ENCODE results near the gene PAX2.

The PAX2 gene

GRCh38 chr10:100724531-100725027 lies 20.8 kb upstream of the PAX2 start:
- no peak for DNase-seq (ENCODE audit: low read depth, low spot score)

- DNase-seq (ENCODE audit: low read depth, low spot score): peak; percentile 40
These were observed 20.3 kb upstream of the PAX2 start for GRCh38 chr10:100725071-100725471.

DNA sequence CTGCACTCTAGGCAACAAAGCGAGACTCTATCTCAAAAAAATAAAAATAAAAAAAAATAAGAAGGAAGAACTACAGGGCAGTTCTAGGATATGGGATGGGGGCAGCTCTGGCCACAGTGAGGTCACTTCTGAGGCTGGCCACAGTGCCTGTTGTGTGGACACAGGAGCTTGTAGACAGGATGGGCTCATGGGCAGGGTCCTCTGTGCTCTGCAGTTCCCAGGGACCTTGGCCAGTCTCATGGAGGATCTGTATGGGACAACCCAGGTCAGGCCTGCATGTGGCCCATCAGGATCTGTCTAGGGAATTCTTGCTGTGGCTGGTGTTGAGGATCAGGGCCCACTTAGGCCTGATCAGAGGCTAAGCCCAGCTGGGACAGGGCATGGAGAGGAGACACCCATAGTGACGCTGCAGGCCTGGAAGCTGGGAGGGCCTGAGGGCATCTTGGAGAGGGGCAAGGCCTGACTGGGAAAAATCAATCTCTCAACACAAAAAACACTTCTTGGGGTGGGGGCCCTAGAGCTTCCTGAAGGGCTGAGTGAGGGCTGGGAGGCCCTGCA lies 19.4 kb upstream of the PAX2 start:
- no peak for DNase-seq (ENCODE audit: low read depth, low spot score)

DNA sequence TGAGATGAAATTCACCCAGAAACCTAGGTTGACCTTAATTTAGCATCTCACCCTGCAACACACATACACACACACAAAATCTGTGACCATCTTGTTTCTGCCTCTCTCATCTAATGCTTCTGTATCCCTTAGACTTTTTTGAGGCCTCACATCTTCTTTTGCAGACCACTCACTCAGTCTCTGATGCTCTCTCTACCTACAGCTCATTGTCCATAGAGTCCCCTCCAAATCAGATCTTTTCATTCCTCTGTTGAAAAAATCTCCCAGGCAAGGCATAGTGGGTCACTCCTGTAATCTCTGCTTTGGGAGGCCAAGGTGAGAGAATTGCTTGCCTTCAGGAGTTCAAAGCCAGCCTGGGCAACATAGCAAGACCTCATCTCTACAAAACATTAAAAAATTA lies 17.6 kb upstream of the PAX2 start:
- DNase-seq (ENCODE audit: low read depth, low spot score): no peak

DNA sequence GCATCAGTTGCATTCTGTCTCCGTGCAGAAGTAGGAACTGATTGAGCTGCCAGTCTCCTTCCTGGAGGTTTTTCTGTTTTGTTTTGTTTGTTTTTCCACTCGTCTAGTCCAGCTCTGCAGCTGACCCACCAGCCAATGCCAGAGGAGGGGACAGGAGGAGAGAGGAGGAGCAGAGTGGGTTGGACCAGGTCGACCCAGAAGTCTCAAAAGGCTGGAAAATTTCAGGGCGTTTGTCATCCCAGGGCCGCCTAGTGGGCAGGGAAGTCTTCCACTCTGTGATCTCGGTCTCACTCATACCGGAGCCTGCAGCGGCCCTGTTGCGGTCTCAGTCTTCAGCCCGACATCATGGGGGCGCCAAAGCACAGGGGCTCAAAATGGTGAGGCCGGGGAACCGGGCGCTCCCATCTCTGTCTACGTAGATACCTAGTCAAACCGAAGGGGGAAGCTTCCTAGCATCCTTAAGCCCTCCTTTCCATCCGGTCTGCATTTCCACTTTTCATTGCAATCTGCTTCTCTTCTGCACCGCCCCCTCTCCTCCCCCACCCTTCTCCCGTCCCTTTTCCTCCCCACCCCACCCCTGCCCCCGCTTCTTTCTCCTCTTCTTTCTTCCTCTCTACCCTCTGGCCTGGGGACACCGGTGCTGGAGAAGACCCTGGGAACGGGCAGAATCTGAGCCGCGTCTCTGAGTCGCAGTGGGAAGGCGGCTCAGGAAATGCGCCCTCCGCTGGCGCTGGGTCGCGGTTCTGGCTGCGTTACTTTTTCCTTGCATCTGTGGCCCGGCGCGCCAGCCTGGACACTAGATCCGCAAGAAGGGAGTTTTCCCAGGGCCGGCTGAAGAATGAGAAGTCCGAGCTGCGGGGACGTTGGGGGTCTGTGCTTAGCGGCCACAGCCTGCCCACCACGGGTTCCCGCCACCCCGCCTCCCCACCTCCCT lies 16.2 kb upstream of the PAX2 start:
- DNase-seq (ENCODE audit: low read depth, low spot score): peak; percentile 85

DNA sequence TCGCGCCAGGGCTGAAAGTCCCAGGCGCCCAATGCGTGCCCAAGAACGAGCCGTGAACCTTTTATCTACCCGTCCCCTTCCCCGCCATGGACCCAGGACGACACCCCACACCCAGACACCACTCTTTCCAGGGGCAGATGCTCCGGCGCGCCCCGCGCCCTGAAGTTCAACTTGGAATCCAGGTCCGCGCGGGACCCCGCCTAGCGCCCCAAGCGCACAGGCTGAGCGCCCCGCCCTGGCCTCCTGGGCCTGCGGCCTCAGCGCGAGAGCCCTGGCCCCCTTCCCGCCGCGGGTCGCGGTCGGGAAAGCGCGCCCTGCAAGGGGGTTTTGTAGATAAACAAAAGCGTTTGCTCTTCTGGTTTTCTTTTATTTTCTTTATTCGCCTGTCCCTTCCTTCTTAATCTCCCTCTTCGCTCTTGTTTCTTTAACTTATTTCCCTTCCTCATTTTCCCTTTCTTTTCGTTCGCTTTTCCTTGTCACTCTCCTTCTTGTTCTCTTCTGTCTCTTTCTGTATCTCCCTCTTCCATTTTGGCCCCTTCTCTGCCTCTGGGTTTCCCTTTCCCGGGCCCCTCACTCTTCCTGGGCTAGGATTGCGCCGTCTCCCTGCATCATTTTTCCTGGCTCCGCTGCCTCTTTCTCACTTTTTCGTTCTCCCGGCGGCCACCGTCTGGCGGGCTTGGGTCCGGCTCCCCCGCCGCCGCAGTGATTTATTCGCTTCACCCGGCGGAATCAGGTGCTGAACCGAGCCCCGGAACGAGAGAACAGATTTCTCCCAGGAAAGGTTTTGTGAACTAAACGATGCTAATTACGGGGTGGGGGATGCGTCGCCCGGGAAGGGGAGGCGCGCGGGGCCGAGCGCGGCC lies 15.3 kb upstream of the PAX2 start:
- DNase-seq (ENCODE audit: low read depth, low spot score): no peak

- peak; percentile 25 for DNase-seq (ENCODE audit: low read depth, low spot score)
These were observed 14.5 kb upstream of the PAX2 start for GRCh38 chr10:100730725-100731406.

DNA sequence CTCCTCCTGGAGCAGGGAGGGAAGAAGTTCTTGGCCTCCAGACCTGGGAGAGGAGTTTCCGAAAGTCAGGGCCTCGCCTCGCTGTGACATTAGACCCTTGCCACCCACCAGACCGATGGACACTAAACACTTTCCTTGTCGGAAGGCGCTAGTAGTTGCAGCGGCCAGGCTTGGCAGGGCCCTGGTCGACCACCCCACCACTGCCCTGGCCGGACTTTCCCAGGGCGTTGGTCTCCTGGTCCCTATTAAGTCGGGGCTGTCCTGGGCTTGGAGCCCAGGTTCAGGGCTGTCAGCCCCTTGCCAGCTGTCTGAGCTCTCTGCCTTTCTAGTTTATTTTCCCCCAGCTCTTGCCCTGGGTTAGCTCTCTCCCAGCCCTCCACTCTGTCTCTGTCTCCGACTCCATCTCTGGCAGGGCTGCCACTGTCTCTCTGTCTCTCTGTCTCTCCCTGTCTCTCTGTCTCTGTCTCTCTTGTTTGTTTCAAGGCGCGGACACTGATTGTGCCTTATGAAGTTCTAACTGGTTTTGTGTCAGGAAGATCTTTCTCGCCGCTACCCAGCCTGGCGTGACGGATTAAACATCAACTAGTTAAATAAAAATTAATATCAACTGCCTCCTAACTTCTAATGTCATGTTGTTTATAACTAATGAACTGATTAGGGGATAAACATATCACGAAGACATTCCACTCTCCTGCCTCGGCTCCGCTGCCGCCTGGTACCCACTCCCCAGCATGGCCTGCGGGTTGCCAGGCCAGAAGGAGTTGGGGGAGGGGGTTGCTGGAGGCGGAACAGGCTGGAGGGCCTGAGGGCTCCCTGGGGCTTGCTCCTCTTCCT lies 13.8 kb upstream of the PAX2 start:
- DNase-seq (ENCODE audit: low read depth, low spot score): peak; percentile 46

DNA sequence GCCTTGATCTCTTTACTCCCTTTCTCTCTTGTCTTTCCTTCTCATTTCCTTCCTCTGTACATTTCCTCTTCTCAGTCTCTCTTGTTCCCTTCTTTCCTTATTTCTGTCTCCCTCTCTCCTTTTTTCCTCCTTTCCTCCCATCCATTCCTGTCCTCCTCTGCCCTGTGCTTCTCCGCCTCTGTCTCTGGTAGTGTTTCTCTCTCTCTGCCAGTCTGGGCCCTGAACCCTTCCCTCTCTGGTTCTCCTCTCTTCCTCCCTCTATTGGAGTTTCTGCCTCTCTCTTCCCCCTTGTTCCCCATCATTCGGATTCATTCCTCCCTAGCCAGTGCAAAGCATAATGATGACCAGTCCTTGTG lies 13.2 kb upstream of the PAX2 start:
- DNase-seq (ENCODE audit: low read depth, low spot score): no peak

GRCh38 chr10:100733329-100733728 lies 12.1 kb upstream of the PAX2 start:
- no peak for DNase-seq (ENCODE audit: low read depth, low spot score)

DNA sequence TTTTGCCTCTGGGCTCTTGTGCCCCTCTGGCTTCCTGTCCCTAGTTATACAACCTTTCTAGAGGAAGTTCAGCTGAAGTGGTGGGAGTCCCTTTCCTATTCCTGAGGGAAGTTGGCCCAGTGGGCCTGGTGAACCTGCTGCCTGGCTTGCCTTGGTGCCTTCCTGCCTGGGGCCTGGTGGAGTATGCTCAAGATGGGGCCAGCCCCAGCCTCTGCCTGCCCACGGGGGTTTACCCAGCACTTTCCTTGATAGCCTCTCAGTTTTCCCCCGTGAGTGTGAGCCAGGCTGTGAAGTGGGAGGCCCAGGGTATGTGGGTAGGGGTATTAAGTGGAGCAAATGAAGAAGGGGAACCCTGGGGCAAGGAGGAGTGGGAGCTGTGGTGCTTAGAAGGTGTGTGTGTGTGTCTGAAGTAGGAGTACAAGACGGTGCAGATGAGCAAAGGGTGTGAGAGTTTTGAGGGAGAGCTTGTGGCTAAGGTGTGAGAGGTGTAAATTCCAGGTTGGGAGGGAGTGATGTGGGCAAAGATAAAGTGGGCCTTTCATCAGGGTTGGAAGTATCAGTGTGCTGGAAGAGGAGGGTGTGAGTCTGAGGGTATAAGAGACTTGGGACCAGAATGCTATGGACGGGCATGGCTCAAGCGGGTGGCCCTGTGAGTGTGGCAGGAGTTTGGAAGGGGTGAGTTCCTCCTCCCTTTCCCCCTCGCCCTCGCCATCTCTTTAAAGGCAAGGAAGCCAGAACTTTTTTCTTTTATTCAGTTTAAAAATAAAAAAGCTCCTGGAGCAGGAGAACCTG lies 10.9 kb upstream of the PAX2 start:
- DNase-seq (ENCODE audit: low read depth, low spot score): no peak

- DNase-seq (ENCODE audit: low read depth, low spot score): no peak
These were observed 10.4 kb upstream of the PAX2 start for GRCh38 chr10:100735087-100735336.

- peak; percentile 32 for DNase-seq (ENCODE audit: low read depth, low spot score)
These were observed 9.8 kb upstream of the PAX2 start for GRCh38 chr10:100735337-100736143.

DNA sequence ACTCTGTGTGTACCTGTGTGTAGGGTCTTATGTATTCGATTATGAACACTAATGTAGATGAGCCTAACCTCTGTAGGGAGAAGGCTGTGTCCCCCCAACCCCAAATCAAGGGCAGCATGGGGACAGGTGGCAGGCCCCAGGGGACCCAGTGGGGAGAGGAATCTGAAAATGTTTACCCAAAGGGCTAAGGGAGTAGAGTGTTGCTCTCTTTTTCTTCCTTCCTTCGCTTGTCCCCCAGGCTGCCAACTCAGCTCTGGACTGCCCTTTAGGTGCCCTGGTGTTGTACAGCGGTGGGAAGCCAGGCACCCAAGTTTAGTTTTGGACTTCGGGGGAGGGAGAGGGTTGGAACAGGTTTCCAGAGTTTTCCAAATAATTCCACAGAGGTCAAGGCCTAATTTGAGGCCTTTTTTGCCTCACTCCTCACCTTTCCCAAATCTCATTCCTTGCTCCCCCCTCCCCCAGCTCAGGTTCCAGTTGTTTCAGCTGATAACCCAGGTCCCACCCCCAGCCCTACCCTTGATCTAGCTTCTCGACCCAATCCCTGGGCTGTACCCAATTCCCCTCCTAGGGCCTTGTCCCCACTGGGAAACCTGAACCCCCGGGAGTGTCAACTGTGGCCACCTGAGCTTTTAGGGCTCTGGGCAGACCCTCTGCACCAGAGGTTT lies 9.1 kb upstream of the PAX2 start:
- DNase-seq (ENCODE audit: low read depth, low spot score): no peak

GRCh38 chr10:100736809-100737354 lies 8.5 kb upstream of the PAX2 start:
- DNase-seq (ENCODE audit: low read depth, low spot score): peak; percentile 53

DNA sequence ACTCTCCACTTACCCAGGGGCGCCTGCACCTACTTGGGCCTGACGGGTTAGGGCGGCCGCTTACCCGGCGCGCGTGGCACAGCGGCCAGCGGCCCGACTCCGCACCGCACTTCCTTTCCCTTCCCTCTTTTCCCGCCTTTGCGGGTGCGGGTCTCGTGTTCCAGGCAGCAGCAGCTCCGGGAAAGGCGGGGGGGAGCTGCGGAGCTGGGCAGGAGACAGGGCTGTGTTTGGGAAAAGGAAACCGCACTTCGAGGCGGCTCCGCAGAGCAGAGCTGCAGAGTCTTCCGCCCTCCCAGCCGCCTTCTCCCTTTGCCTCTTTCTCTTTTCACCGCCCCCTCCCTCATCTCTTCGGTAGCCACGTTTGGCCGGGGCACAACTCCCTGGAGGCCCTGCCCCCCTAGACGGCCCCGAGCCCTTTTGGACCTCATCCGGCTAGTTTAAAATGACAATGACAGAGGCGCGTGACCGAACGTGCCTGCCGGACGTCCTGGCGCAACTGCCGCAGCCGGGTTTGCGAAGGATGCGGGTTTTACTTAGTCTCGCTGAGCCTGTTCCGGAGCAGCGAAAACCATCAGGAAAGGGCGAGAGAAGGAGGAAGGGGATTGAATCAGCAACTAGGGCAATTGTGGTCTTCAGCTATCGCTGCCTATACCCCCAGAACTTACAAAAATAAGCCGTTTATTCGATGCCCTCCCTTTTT lies 7.9 kb upstream of the PAX2 start:
- DNase-seq (ENCODE audit: low read depth, low spot score): peak; percentile 71

DNA sequence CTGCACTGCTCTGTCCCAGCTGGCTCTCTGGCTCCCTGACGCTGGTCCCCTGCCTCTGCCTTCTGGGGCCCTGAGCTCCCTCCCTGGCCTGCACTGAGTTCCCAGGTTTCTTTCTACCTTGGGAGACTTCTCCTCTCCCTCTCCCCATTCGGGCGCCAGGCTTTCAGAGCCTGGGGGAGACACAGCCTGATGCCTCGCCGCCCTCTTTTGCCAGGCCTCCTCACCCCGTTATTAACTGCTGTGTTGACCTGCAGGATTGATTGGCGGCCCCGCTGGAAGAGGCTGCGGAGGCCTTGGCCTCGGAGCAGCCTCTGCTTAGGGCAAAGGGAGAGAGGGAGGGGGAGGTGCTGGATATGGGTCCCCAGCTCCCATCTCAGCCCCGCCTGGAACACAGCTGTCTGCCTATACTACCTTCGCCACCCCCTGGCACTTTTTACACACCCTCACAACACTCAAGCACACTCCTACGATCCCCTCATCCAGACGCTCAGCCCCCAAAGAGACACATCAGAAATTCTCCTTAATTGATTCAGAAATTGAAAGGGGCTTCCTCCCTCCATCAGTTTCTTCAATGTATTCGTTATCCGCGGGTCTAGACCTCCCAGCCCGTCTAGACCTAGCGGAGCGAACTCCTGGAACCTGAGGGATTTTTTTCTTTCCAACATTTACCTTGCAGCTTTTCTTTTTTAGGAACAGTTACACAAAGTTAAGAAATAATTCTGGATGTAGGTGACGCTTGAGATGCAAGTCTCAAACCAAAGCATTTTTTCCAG lies 7.1 kb upstream of the PAX2 start:
- DNase-seq (ENCODE audit: low read depth, low spot score): peak; percentile 34

All from ELF-1 (cell line).